Jurkat, Clone E6-1 (cell line): Measurements from ENCODE around the gene NAPSA.
"Not testable (repeated sequence)": the region's sequence is repeated elsewhere in the genome, so short reads cannot be mapped to it uniquely, and the experiment has no call there.

Experiments
- DNase-seq: peaks from one replicate; pipeline ENCODE4 v3.0.0-alpha.2; 2011; ENCODE audit warnings: low read depth, low spot score
- H3K4me3 ChIP-seq: 2 replicates; pipeline ENCODE4 v1.5.1; 2011; ENCODE audit warnings: mild to moderate bottlenecking, low read length, control low read depth, moderate library complexity

NAPSA gene

DNA sequence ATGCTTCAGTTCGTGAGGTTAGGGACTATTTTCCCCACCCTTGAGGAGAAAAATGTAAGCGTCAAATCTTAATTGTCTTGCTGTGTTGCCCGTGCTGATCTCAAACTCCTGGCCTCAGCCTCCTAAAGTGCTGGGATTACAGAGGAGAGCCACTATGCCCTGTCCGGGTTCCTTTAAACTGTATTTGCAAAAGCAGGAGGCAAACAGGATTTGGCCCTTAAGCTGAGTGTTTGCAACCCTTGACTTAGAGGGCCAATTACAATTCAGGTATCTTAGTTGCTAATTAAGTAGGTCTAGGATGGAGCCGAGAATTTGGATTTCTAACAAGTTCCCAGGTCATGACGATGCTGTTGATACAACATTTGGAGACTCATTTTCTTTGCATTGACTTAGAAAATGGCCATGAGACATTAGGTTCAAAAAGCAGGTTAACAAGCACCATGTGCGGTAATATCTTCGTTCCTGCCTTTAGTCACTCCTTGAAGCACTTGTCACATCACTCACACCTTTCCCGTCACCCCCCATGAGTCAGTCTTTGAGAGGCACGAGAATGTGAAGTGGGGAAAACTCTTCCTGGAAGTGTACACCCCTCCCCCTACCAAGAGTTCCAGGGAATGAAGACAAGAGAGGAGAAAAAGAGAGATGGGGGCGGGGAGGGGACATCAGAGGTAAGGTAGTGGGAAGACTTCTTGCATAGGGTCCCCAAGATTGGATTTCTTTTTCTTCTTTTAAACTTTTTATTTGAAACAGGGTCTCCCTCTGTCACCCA, 2.6 kb downstream of the NAPSA start:
- H3K4me3 ChIP-seq, result no peak overlapping the region
- no peak for DNase-seq

GRCh38 chr19:50362030-50362412, 3.4 kb downstream of the NAPSA start:
- no peak for DNase-seq
- no peak overlapping the region for H3K4me3 ChIP-seq

DNA sequence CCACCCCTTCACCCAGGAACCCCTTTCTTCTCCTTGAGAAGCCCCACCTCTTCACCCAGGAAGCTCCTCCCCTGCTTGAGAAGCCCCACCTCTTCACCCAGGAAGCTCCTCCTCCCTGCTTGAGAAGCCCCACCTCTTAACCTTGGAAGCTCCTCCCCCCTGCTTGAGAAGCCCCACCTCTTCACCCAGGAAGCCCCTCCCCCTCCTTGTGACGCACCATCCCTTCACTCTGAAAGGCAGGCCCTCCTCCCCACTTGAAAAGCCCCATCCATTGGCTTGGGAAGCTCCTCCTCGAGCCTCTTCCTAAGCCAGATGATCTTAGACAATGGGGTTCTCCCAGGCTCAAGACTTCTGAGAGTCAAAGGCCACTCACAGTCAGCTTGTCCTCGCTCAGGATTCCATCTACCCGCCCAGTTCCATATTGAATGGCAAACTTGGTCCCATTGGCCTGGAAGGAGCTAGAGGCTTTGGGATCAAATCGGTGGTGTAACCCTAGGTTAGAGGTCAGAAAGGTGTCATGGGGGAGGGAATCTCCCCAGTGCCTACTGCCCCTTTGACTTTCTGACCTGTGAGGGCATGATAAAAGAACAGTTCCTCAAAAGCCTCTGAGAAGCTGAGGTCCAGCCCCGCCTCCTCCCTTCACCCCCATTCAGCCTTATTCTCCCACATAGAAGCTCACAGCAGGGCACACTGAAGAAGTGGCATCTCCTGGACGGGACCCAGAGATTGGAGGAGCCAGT, 4.0 kb downstream of the NAPSA start:
- peak; percentile 34 for DNase-seq
- H3K4me3 ChIP-seq, result no peak overlapping the region

- no peak overlapping the region for H3K4me3 ChIP-seq
- no peak for DNase-seq
Observed at GRCh38 chr19:50359328-50359818, 6.1 kb downstream of the NAPSA start.

- peak overlapping the region; percentile 60 for H3K4me3 ChIP-seq
- DNase-seq, result peak; percentile 50
Observed at GRCh38 chr19:50358483-50359327, 6.7 kb downstream of the NAPSA start.

DNA sequence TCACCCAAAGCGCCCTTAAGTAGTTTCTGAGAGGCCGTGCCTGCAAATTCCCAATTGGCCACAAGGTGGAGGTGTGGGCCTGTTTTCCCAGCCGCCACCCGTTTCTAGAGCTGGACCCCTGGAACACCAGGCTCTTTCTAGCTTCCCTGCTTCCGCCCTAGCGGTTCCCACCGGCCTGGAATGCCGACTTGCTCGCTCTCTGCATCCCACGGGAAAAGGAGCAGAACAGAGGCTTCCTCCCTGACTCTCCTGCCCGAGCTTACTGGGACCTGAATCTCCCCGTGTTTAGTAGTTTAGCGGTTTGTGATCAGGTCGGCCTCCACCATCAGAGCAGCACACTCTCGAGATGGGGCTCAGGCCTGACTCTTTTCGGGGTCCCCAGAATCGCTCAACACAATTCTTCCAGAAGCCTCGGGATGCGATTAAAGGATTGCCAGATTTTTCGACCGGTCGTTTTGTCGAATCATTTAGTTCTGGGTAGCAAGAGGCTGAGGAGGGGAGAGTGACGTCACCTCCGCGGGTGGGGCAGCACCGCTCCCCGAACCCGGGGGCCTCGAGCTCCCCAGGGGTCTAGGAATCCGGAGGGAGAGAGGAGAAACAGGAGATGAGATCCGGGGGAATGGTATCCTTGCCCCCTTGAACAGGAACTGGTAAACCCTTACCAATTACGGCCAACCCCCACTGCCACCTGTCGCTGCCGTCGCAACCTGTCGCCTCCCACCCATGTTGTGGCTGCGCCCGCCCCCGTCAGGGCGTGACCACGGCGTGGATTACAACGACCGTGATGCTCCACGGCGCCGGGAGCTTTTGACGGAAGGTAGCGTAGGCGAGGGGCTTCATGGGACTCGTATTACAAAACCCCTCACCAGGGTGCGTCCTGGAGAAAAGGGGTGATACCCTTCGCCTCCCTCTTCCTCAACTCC, 8.0 kb downstream of the NAPSA start:
- H3K4me3 ChIP-seq, result peak overlapping the region; percentile 60
- DNase-seq, result peak; percentile 72

- DNase-seq, result no peak
- H3K4me3 ChIP-seq, result no peak overlapping the region
Observed at GRCh38 chr19:50356691-50357177, 8.7 kb downstream of the NAPSA start.

DNA sequence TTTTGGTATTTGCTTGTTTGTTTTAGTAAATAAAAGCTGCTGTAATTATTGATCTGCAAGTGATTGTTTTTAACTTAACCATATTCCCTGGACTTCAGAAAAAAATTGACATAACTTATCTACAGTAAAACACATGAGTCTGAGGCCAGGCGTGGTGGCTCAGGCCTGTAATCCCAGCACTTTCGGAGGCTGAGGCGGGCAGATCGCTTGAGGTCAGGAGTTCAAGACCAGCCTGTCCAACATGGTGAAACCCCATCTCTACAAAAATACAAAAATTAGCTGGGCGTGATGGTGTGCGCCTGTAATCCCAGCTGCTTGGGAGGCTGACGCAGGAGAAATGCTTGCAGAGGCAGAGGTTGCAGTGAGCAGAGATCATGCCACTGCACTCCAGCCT, 12.0 kb downstream of the NAPSA start:
- H3K4me3 ChIP-seq, DNase-seq: not testable (repeated sequence)

GRCh38 chr19:50352242-50352641, 13.2 kb downstream of the NAPSA start:
- no peak overlapping the region for H3K4me3 ChIP-seq
- no peak for DNase-seq

- H3K4me3 ChIP-seq, result no peak overlapping the region
- DNase-seq, result no peak
Observed at GRCh38 chr19:50349277-50350057, 16.0 kb downstream of the NAPSA start.

- not testable (repeated sequence) for H3K4me3 ChIP-seq, DNase-seq
Observed at GRCh38 chr19:50347089-50347581, 18.3 kb downstream of the NAPSA start.

DNA sequence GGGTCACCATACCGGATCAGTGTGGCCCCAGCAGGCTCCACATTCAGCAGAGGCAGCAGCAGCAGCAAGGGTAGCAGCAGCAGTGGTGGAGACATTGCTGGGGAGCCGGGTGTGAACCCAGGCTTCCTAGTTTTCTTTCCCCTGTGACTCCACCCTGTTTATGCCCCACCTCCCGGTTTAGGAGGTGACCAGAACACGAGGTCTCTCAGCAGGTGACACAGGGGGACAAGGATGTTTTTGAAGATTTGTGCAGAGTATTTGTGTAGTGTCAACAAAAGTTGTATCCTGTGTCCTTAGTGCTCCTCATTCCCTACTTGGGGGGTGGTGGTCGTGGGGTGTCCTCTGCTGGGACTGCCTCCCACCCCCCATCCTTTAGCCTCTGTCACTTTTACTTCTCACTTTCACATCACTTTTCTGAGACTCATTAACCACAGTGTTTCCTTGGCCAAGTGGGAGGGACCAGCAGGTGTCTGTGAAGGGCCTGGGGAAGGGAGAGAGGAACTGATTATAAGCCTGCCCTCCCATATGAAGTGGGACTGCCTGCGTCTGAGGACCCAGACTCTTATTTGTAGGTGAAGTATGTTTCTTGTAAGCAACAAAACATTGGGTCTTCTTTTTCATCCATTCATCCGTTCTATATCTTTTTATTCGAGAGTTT, 20.6 kb downstream of the NAPSA start:
- no peak for DNase-seq
- H3K4me3 ChIP-seq, result no peak overlapping the region

DNA sequence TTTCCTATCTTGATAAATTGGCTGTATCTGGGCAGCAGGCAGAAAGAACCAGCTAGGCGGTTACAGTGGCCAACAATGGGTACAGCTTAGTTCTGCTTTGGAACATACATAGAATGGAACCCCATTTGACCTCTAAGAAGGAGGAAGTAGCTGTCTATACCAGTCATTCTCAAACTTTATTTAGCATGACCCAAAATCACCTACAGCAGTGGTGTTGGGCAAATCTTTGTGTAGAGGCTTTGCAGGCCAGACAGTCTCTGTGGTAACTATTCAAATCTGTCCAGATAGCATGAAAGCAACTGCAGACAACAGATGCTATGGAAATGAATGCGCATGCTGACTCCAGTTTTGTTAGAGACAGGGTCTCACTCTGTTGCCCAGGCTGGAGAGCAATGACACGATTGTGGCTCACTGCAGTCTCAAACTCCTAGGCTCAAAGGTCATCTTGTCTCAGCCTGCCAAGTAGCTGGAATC, 24.3 kb downstream of the NAPSA start:
- no peak overlapping the region for H3K4me3 ChIP-seq
- no peak for DNase-seq

GRCh38 chr19:50340331-50340730, 25.1 kb downstream of the NAPSA start:
- DNase-seq, result no peak
- no peak overlapping the region for H3K4me3 ChIP-seq

DNA sequence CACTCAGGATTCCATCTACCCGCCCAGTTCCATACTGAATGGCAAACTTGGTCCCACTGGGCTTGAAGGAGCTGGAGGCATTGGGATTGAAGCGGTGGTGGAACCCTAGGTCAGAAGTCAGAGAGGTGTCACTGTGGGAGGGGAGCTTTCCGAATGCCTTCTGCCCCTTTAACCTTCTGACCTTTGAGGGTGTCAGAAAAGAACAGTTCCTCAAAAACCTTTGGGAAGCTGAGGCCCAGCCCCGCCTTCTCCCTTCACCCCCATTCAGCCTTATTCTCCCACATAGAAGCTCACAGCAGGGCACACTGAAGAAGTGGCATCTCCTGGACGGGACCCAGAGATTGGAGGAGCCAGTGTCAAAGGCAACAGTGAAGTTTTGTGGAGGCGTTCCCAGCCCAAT, 28.4 kb downstream of the NAPSA start:
- DNase-seq, H3K4me3 ChIP-seq: not testable (repeated sequence)

GRCh38 chr19:50334741-50335421, 30.6 kb downstream of the NAPSA start:
- H3K4me3 ChIP-seq, result no peak overlapping the region
- DNase-seq, result no peak
